ENCODE measurements around the gene COL9A1. TPM values are rescaled to one million over a fixed set of nuclear protein-coding genes. Genes with fewer than 3 reads are reported as not detected.
"Not testable (repeated sequence)": the region's sequence is repeated elsewhere in the genome, so short reads cannot be mapped to it uniquely, and the experiment has no call there.

COL9A1 gene
- total RNA-seq: not detected

DNA sequence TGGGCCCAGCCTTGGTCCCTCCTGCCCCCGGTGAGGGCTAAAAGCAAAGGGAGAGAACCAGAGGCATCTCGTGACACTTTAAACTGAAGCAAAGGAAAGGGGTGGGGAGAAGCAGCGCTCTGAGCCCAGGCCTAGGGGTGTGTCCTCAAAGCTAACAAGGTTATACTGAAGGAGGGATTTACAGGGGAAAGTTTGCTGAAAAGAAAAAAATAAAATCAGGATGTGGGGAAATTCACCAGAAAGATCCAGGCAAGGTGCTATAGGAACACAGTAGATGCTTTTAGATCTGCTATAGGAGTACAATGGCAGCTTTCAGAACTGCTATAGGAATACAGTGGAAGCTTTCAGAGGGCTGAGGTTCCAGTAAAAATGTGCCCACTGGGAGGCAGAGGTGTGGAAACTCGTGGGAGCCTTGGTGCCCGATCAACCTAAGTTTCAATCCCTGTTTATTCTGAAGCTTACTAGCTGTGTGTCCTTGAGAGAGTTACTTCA lies at the start of gene COL9A1:
COL9A1 (minus strand) TSS at position 51 of the 492 bp plus-strand sequence. CDS start 160 bp downstream, outside the sequence.
- ATAC-seq (no peak), DNase-seq (no peak)
- Mint-ChIP-seq H3K9me3 (no peaks in the 10 kb centered on the region), H3K27me3 (ENCODE audit: low read depth) (peaks cover 29% of the 10 kb centered on the region), H3K4me3 (no peak within 1 kb of the TSS), H3K36me3 (ENCODE audit: insufficient read depth) (no peaks in the 10 kb centered on the region), H3K4me1 (ENCODE audit: low read depth) (no peaks in the 10 kb centered on the region)

DNA sequence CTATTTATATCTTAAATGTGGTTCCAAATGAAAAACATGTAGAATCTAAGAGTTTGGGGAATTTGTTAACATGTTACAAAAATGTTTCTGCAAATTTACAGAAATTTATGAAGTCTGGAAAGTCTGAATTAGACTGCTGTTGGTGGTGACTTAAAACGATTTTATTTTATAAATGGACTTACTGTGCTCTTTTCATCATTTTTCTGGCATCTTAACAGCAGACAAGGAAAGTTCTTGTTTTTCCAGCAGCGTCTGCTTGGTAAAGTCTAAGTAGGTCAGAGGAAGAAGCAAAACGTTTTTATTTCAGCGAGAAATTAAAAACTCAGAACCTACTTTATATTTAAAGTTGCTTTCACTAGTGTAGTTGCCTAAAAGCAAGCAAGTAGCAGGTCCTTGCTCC lies 48.6 kb upstream of the COL9A1 start:
- DNase-seq (no peak), ATAC-seq (no peak)
- H3K4me1 Mint-ChIP-seq (ENCODE audit: low read depth): no peaks in the 10 kb centered on the region
- no peaks in the 10 kb centered on the region for H3K36me3 Mint-ChIP-seq (ENCODE audit: insufficient read depth)
- no peaks in the 10 kb centered on the region for H3K9me3 Mint-ChIP-seq
- peaks cover 3% of the 10 kb centered on the region for H3K27me3 Mint-ChIP-seq (ENCODE audit: low read depth)
- no peak overlapping the region for H3K4me3 Mint-ChIP-seq

DNA sequence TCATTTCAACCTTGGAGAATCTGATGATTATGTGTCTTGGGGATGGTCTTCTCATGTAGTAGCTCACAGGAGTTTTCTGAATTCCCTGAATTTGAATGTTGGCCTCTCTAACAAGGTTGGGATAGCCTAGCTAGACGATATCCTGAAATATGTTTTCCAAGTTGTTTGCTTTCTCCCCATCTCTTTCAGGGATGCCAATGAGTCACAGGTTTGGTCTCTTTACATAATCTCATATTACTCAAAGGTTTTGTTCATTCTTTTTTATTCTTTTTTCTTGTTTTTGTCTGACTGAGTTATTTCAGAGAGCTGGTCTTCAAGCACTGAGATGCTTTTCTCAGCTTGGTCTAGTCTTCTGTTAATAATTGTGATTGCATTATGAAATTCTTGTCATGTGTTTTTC lies 42.7 kb upstream of the COL9A1 start:
- Mint-ChIP-seq H3K36me3 (ENCODE audit: insufficient read depth) (no peaks in the 10 kb centered on the region), H3K27me3 (ENCODE audit: low read depth) (peaks cover 3% of the 10 kb centered on the region), H3K4me1 (ENCODE audit: low read depth) (no peaks in the 10 kb centered on the region), H3K4me3 (no peak overlapping the region), H3K9me3 (no peaks in the 10 kb centered on the region)
- ATAC-seq (no peak), DNase-seq (no peak)

DNA sequence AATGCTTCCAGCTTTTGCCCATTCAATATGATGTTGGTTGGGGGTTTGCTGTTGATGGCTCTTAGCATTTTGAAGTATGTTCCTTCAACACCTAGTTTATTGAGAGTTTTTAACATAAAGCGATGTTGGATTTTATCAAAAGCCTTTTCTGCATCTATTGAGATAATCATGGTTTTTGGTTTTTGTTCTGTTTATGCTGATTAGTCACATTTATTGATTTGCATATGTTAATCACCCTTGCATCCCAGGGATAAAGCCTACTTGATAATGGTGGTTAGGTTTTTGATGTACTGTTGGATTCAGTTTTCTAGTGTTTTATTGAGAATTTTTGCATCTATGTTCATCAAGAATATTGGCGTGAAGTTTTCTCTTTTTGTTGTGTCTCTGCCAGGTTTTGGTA lies 40.4 kb upstream of the COL9A1 start:
- no peak overlapping the region for H3K4me3 Mint-ChIP-seq
- H3K4me1 Mint-ChIP-seq (ENCODE audit: low read depth): no peaks in the 10 kb centered on the region
- H3K36me3 Mint-ChIP-seq (ENCODE audit: insufficient read depth): no peaks in the 10 kb centered on the region
- DNase-seq: no peak
- ATAC-seq: no peak
- H3K9me3 Mint-ChIP-seq: peaks cover 3% of the 10 kb centered on the region
- H3K27me3 Mint-ChIP-seq (ENCODE audit: low read depth): peaks cover 5% of the 10 kb centered on the region

DNA sequence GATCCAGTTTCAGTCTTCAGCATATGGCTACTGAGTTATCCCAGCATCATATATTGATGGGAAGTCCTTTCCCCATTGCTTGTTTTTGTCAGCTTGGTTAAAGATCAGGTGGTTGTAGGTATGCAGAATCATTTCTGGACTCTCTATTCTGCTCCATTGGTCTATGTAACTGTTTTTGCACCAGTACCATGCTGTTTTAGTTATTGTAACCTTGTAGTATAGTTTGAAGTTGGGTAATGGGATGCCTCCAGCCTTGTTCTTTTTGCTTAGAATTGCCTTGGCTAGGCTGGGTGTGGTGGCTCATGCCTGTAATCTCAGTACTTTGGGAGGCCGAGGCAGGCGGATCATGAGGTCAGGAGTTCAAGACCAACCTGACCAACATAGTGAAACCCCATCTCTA lies 36.9 kb upstream of the COL9A1 start:
- H3K27me3 Mint-ChIP-seq (ENCODE audit: low read depth): peaks cover 15% of the 10 kb centered on the region
- H3K4me1 Mint-ChIP-seq (ENCODE audit: low read depth); ATAC-seq; H3K36me3 Mint-ChIP-seq (ENCODE audit: insufficient read depth); DNase-seq; H3K4me3 Mint-ChIP-seq; H3K9me3 Mint-ChIP-seq: not testable (repeated sequence)

DNA sequence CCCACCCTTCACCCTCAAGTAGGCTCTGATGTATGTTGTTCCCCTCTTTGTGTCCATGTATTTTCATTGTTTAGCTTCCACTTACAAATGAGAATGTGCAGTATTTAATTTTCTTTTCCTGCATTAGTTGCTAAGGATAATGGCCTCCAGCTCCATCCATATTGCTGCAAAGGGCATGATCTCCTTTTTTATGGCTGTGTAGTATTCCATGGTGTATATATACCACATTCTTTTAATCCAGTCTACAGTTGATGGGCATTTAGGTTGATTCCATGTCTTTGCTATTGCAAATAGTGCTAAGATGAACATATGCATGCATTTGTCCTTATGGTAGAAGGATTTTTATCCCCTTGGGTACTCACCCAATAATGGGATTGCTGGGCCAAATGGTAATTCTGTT lies 35.9 kb upstream of the COL9A1 start:
- no peaks in the 10 kb centered on the region for H3K36me3 Mint-ChIP-seq (ENCODE audit: insufficient read depth)
- ATAC-seq: no peak

DNA sequence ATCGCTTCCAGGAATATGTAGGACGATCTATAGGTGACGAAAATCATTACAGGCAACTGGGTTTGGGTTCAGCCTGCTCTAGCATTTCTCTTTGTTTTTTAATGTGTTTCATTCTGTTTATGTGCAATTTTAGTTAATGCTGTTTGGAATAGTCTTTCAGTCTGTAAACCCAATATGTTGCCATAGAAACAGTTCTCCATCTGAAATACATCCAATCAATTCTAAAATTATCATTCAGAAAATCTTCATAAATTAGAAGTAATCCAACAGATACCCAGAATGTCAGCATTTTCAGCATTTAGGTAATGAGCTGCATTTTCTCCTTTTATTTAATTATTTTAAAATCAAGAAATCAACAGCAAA lies 34.8 kb upstream of the COL9A1 start:
- ATAC-seq (no peak), DNase-seq (no peak)
- Mint-ChIP-seq H3K27me3 (ENCODE audit: low read depth) (peaks cover 24% of the 10 kb centered on the region), H3K9me3 (peaks cover 9% of the 10 kb centered on the region), H3K4me1 (ENCODE audit: low read depth) (no peaks in the 10 kb centered on the region), H3K36me3 (ENCODE audit: insufficient read depth) (no peaks in the 10 kb centered on the region), H3K4me3 (no peak overlapping the region)

More for the DNA sequence above, 35.9 kb upstream of the COL9A1 start:
- Mint-ChIP-seq H3K9me3 (peaks cover 5% of the 10 kb centered on the region), H3K4me3 (no peak overlapping the region), H3K27me3 (ENCODE audit: low read depth) (peaks cover 18% of the 10 kb centered on the region), H3K4me1 (ENCODE audit: low read depth) (no peaks in the 10 kb centered on the region)
- DNase-seq: no peak

DNA sequence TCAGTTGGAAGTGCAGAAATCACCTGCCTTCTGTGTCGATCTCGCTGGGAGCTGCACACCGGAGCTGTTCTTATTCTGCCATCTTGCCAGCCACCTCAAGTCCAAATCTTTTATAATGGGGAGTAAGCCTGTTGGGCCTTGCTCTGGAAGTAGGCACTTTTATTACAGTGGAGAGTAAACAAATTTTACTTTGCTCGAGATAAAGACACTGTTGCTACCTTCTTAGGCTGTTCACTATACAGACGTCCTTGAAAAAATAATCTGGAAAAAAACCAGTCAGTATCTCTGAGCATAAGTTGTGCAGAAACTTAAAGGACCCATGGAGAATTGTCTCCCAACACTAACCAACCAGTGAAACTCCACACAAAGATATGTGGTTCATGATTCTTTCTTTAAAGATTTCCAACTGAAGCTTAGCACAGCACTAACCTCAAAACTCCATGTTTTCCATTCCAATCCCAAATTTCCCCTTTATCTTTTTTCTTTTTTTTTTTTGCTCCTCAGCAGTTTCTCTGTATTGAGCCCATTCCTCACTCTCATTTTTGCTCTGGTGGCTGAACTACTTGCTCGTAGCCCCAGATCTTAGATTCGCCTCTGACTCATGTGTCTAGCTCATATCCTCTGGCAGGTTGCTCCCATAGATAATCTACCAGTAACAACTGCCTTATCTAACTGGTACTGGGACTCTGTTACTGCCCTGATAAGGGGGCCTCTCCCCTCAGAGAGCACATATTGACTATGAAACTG lies 34.3 kb upstream of the COL9A1 start:
- peaks cover 9% of the 10 kb centered on the region for H3K9me3 Mint-ChIP-seq
- DNase-seq (no peak), ATAC-seq (no peak)
- no peaks in the 10 kb centered on the region for H3K4me1 Mint-ChIP-seq (ENCODE audit: low read depth)
- H3K4me3 Mint-ChIP-seq: no peak overlapping the region
- no peaks in the 10 kb centered on the region for H3K36me3 Mint-ChIP-seq (ENCODE audit: insufficient read depth)
- H3K27me3 Mint-ChIP-seq (ENCODE audit: low read depth): peaks cover 27% of the 10 kb centered on the region

DNA sequence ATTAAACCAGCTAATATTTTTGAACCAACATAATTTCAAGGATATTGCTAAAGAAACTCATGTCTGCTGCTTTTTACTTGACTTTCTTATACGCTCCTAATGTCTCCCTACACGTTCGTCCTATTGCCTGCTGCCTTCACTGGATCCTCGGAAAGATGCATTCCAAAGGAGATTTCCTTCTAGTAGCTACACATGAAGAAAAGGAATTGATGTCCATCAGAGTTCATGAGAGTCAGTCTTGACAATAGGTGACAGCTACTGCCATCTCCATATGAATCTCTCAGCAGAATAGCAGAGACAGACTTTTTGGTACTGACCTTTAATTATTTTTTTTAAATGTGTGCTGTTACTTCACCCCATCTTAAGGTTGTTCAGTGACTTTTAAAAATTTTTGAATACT lies 24.2 kb upstream of the COL9A1 start:
- Mint-ChIP-seq H3K4me1 (ENCODE audit: low read depth) (no peaks in the 10 kb centered on the region), H3K4me3 (no peak overlapping the region), H3K27me3 (ENCODE audit: low read depth) (peaks cover 3% of the 10 kb centered on the region), H3K9me3 (no peaks in the 10 kb centered on the region), H3K36me3 (ENCODE audit: insufficient read depth) (no peaks in the 10 kb centered on the region)
- ATAC-seq (no peak), DNase-seq (no peak)

DNA sequence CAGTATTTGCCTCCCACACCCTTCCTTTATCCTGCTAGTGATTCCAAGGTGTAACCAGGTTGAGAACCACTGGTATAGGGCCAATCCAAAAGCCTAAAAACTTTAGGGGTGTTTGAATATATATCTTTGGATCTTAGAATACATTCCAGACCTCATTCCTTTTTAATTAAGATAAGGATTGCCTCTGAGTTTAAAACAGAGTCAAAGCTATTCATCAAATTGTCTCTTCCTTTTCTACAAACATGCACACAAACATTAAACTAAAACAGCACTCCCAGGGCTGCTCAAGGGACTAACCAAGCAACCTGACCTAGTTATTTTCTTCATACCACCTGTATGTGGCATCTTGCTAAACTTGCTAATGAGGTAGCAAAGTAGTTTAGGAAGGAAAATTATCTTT lies 22.1 kb upstream of the COL9A1 start:
- H3K36me3 Mint-ChIP-seq (ENCODE audit: insufficient read depth): no peaks in the 10 kb centered on the region
- no peaks in the 10 kb centered on the region for H3K27me3 Mint-ChIP-seq (ENCODE audit: low read depth)
- DNase-seq: no peak
- H3K4me3 Mint-ChIP-seq: no peak overlapping the region
- ATAC-seq: no peak
- no peaks in the 10 kb centered on the region for H3K9me3 Mint-ChIP-seq
- no peaks in the 10 kb centered on the region for H3K4me1 Mint-ChIP-seq (ENCODE audit: low read depth)

DNA sequence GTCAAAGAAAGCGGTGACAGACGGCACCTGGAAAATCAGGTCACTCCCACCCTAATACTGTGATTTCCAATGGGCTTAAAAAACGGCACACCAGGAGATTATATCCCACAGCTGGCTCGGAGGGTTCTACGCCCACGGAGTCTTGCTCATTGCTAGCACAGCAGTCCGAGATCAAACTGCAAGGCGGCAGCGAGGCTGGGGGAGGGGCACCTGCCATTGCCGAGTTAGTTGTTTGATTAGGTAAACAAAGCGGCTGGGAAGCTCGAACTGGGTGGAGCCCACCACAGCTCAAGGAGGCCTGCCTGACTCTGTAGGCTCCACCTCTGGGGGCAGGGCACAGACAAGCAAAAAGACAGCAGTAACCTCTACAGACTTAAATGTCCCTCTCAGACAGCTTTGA lies 14.9 kb upstream of the COL9A1 start:
- not testable (repeated sequence) for H3K4me1 Mint-ChIP-seq (ENCODE audit: low read depth); H3K4me3 Mint-ChIP-seq; DNase-seq; H3K9me3 Mint-ChIP-seq; H3K36me3 Mint-ChIP-seq (ENCODE audit: insufficient read depth); ATAC-seq
- peaks cover 22% of the 10 kb centered on the region for H3K27me3 Mint-ChIP-seq (ENCODE audit: low read depth)

DNA sequence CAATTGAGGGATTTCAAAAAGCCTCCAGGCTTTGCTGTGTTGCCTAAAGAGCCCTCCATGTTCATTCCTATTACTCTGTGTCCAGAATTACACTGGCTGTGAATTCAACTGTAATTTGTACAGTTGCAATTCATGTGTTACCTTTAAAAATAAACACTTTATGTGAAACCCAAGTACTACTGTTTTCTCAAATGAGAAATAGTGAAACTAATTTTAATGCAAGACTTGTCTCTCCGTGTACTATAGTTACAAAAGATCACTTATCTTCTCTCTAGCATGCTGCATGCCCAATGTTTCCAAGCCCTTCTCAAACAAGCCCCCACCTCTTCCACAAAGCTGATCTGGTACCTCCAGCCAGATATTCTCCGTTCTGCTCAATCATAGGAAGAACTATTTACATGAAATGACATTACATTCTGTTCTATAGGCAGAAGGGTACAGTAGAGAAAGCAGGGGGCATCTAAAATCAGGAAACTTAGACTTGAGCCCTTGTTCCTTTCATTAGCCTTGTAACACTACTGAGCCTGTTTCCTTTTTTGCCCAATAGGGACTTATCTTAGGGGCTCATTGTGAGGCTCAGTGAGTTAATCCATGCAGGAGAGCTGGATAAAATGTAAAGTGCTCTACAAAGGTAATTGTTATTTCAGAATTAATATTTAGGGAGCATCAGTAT lies 12.3 kb upstream of the COL9A1 start:
- no peaks in the 10 kb centered on the region for H3K4me1 Mint-ChIP-seq (ENCODE audit: low read depth)
- H3K27me3 Mint-ChIP-seq (ENCODE audit: low read depth): peaks cover 22% of the 10 kb centered on the region
- no peaks in the 10 kb centered on the region for H3K9me3 Mint-ChIP-seq
- H3K4me3 Mint-ChIP-seq: no peak overlapping the region
- ATAC-seq (no peak), DNase-seq (no peak)
- no peaks in the 10 kb centered on the region for H3K36me3 Mint-ChIP-seq (ENCODE audit: insufficient read depth)

DNA sequence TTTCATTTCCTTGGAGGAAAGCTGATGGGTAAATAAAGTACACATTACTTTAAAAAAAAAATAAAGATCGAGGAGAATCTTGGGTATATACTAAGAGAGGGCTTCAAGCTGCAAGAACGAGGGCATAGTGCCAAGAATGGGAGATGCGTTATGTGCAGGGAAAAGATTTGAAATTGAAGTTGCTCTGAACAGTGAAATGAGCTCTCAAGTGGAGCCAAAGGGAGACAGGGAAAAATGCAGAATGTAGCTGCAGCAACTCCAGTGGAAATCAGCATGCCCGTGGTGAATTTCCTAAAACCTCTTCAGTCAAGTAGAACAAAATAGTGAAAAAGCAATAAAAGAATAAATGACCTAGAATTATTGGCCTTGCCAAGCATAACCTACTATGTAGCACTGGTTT lies 11.4 kb upstream of the COL9A1 start:
- Mint-ChIP-seq H3K36me3 (ENCODE audit: insufficient read depth) (no peaks in the 10 kb centered on the region), H3K4me1 (ENCODE audit: low read depth) (no peaks in the 10 kb centered on the region), H3K4me3 (no peak overlapping the region), H3K27me3 (ENCODE audit: low read depth) (peaks cover 23% of the 10 kb centered on the region), H3K9me3 (no peaks in the 10 kb centered on the region)
- DNase-seq (no peak), ATAC-seq (no peak)

DNA sequence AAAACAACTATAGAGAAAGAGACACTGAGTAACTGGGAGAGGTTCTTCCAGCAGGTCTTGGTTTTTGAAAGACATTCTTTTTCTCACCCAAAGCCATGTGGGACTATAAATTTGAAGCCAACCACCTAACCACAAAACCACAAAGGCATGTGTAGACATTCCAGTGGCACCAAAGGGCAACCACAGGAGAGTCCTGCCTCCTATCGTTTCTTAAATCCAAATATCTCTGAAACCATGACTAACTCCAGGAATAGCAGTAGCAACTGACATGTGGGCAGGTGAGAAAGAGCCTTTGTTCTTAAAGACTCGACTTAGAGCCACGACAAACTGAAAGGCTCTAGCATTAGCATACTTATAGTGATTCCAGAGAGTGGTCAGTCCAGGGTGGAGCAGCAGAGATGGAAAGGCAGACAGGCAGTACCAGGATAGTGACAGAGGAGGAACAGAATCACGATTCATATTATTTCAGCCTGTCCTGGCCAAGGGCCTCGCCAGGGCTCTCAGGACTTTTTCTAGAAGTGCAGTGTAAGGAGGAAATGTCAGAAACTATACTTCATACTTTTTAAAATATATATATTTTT lies 9.4 kb upstream of the COL9A1 start:
- H3K27me3 Mint-ChIP-seq (ENCODE audit: low read depth): peaks cover 17% of the 10 kb centered on the region
- H3K4me1 Mint-ChIP-seq (ENCODE audit: low read depth): no peaks in the 10 kb centered on the region
- DNase-seq: no peak
- H3K9me3 Mint-ChIP-seq: no peaks in the 10 kb centered on the region
- ATAC-seq: peak in 1 of 2 donors; percentile 18
- H3K4me3 Mint-ChIP-seq: no peak overlapping the region
- H3K36me3 Mint-ChIP-seq (ENCODE audit: insufficient read depth): no peaks in the 10 kb centered on the region

All from activated T-cell treated with anti-CD3 and anti-CD28 coated beads, Interleukin-2, amount 50 U/mL, for 4 hours (primary cell).